ENCODE measurements around the gene NPR2. TPM values are rescaled to one million over a fixed set of nuclear protein-coding genes. Genes with fewer than 3 reads are reported as not detected.

The NPR2 gene
- total RNA-seq, 1 experiment from 2014 or later: 12.5 TPM

DNA sequence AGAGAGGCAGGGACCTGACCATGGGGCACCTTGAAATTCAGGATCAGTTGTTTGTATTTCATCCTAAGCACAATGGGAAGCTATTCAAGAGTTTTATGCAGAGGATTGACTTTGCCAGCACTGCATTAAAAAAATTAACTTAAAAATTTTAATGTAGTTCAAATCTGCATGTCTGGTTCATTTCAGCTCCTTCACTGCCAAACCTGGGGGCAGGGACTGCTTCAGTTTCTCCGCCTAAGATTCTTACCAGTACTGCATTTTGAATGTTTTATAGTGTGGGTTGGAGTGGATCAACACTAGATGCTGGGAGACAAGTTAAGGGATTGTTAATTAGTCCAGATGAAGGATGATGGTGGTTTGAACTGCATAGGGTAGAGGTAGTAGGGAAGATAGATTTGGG, 21.6 kb upstream of the NPR2 start:
- Histone ChIP-seq H3K18ac (ENCODE audit: insufficient read length, low read depth, low read length) (no peak overlapping the region), H3K9me3 (ENCODE audit: control insufficient read depth, low read depth, low read length) (no peaks in the 10 kb centered on the region), H3K4me1 (ENCODE audit: insufficient read depth, low read length) (no peaks in the 10 kb centered on the region), H4K5ac (ENCODE audit: insufficient read length, low read depth, low read length) (no peak overlapping the region), H3K9ac (ENCODE audit: extremely low read depth, insufficient read length, low read length) (no peak overlapping the region), H3K14ac (ENCODE audit: insufficient read depth, low read length) (no peak overlapping the region), H3K79me1 (ENCODE audit: insufficient read depth, low read depth, low read length, poor library complexity, severe bottlenecking) (no peaks in the 10 kb centered on the region), H2AK5ac (ENCODE audit: insufficient read length, low read length) (no peak overlapping the region), H3K27me3 (ENCODE audit: insufficient read depth, low read length) (no peaks in the 10 kb centered on the region), H4K91ac (ENCODE audit: insufficient read length, low read depth, low read length) (no peak overlapping the region), H2AFZ (ENCODE audit: low read length) (no peak overlapping the region), H3K27ac (ENCODE audit: insufficient read length, low read depth, low read length) (no peak overlapping the region), H3K4me2 (ENCODE audit: insufficient read depth, insufficient read length, low read length) (no peak overlapping the region), H3K79me2 (ENCODE audit: insufficient read depth, low read length) (no peaks in the 10 kb centered on the region), H4K8ac (replicated peaks; ENCODE audit: insufficient read length, low read depth, low read length) (no peak overlapping the region), H2BK15ac (ENCODE audit: low read depth, low read length) (no peak overlapping the region), H3K4ac (ENCODE audit: low read depth, low read length) (no peak overlapping the region), H2BK12ac (ENCODE audit: insufficient read length, low read depth, low read length) (no peak overlapping the region), H4K20me1 (ENCODE audit: control insufficient read depth, insufficient read depth, insufficient read length) (no peaks in the 10 kb centered on the region), H3K23ac (ENCODE audit: insufficient read length, low read depth, low read length) (no peak overlapping the region), H2BK120ac (ENCODE audit: low read depth, low read length, poor library complexity, severe bottlenecking) (no peak overlapping the region), H2BK5ac (ENCODE audit: insufficient read length, low read length) (no peak overlapping the region), H3K56ac (ENCODE audit: insufficient read length, low read depth, low read length) (no peak overlapping the region), H3T11ph (ENCODE audit: low read length) (no peak overlapping the region), H2BK20ac (ENCODE audit: low read depth, low read length, poor library complexity, severe bottlenecking) (no peak overlapping the region), H3K23me2 (ENCODE audit: insufficient read length, low read depth, low read length, poor library complexity, severe bottlenecking) (no peaks in the 10 kb centered on the region)
- Mint-ChIP-seq H3K27ac (no peak overlapping the region), H3K4me1 (peaks cover under 1 to 4% of the 10 kb centered on the region in 2 experiments), H3K36me3 (ENCODE audit: insufficient read depth in 1 of 3, low read depth in 3 of 3) (no peaks in the 10 kb centered on the region), H3K4me3 (no peak overlapping the region), H3K27me3 (ENCODE audit: low read depth) (no peaks in the 10 kb centered on the region), H3K9me3 (no peaks in the 10 kb centered on the region)
- TF ChIP-seq, protein P1, sequence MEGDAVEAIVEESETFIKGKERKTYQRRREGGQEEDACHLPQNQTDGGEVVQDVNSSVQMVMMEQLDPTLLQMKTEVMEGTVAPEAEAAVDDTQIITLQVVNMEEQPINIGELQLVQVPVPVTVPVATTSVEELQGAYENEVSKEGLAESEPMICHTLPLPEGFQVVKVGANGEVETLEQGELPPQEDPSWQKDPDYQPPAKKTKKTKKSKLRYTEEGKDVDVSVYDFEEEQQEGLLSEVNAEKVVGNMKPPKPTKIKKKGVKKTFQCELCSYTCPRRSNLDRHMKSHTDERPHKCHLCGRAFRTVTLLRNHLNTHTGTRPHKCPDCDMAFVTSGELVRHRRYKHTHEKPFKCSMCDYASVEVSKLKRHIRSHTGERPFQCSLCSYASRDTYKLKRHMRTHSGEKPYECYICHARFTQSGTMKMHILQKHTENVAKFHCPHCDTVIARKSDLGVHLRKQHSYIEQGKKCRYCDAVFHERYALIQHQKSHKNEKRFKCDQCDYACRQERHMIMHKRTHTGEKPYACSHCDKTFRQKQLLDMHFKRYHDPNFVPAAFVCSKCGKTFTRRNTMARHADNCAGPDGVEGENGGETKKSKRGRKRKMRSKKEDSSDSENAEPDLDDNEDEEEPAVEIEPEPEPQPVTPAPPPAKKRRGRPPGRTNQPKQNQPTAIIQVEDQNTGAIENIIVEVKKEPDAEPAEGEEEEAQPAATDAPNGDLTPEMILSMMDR (conservative IDR thresholded peaks at IDR 0.05): no peak
- DNase-seq: no peak
- no CpG with 5 or more reads among the region's 1 CpG for WGBS (ENCODE audit: extremely low coverage, insufficient read length, low lambda C conversion rate)
